Sigmoid colon (tissue), 7 donors: ENCODE data around the gene SLC25A1. TPM values are rescaled to one million over a fixed set of nuclear protein-coding genes. Genes with fewer than 3 reads are reported as not detected.
"Not testable (repeated sequence)": the region's sequence is repeated elsewhere in the genome, so short reads cannot be mapped to it uniquely, and the experiment has no call there.

ENCODE experiments used
- DNase-seq: peaks from one replicate; pipeline ENCODE4 v3.0.0-alpha.2; 2019
- H3K27ac ChIP-seq, 4 donors: fragments of 200-600 bp; sonication (generic); one replicate each; pipeline ENCODE4 v1.5.1; 2016 to 2019; ENCODE audit warnings: mild to moderate bottlenecking in 1 of 4
- H3K27me3 ChIP-seq, 3 donors: fragments of 200-600 bp; sonication (generic); one replicate each; pipeline ENCODE4 v1.5.1; 2019; ENCODE audit warnings: mild to moderate bottlenecking in 1 of 3
- H3K36me3 ChIP-seq, 4 donors: fragments of 200-600 bp; sonication (generic); one replicate each; pipeline ENCODE4 v1.5.1; 2016 to 2019
- H3K4me1 ChIP-seq, 4 donors: fragments of 200-600 bp; sonication (generic); one replicate each; pipeline ENCODE4 v1.5.1; 2017 to 2019
- H3K4me3 ChIP-seq, 4 donors: fragments of 200-600 bp; sonication (generic); one replicate each; pipeline ENCODE4 v1.5.1; 2017 to 2019; ENCODE audit warnings: mild to moderate bottlenecking in 2 of 4, moderate library complexity in 1 of 4
- H3K9me3 ChIP-seq, 4 donors: fragments of 200-600 bp in 3 of 4; sonication (generic) in 3 of 4; one replicate each; pipeline versions ENCODE4 v1.5.1 to v1.6.1; 2013 to 2019
- EP300 ChIP-seq, 4 donors: sonication (generic); formaldehyde crosslinking; IDR thresholded peaks; one replicate each; pipeline ENCODE4 v1.6.1; 2017; ENCODE audit warnings: antibody characterized with exemption in 4 of 4
- POLR2A ChIP-seq, 2 donors: fragments of 450-650 bp; IDR thresholded peaks; one replicate each; pipeline ENCODE4 v1.6.1; 2016; ENCODE audit warnings: antibody characterized with exemption in 2 of 2, mild to moderate bottlenecking in 2 of 2, moderate library complexity in 2 of 2
- POLR2AphosphoS5 ChIP-seq, 4 donors: sonication (generic); formaldehyde crosslinking; IDR thresholded peaks; one replicate each; pipeline ENCODE4 v1.6.1; 2017; ENCODE audit warnings: antibody characterized with exemption in 4 of 4
- WGBS, 2 donors: extraction: QIAGEN DNeasy Blood & Tissue Kit; methylation state at CpG; one replicate each; pipeline ENCODE4 v1.1.7; 2013; 5-methylcytosine and 5-hydroxymethylcytosine counted together
- intact Hi-C: fragments of 100-400 bp; cut with DNase I; formaldehyde crosslinking; loops from one replicate; pipeline ENCODE4 v1.15.1; 2023
- polyA plus RNA-seq, 3 donors: library from polyadenylated mRNA; stranded (reverse); fragments of 200-250 nt; gene quantifications; one replicate each; pipeline ENCODE4 v1.2.3, GENCODE V29; 2013
- total RNA-seq, 4 donors: library from RNA; depleted of rRNA; stranded (reverse); fragments of >200 nt; gene quantifications; one replicate each; pipeline ENCODE4 v1.1.0, GENCODE V29; 2016
- TF ChIP-seq, protein P1 (sequence below), 4 experiments: fragments of 450-650 bp in 3 of 4; fragments of 200-600 bp in 1 of 4; IDR thresholded peaks; one replicate each; pipeline ENCODE4 v1.5.1; 2016 to 2019; ENCODE audit warnings: antibody characterized with exemption in 4 of 4, mild to moderate bottlenecking in 3 of 4, moderate library complexity in 2 of 4
- donor health status: healthy with polysubstance abuse.
- donor health status: Bipolar disorder and iron deficiency.
- donor health status: healthy.

SLC25A1 gene
- total and polyA plus RNA-seq, 7 donors = 28.2 to 146 (median 45.3) TPM

DNA sequence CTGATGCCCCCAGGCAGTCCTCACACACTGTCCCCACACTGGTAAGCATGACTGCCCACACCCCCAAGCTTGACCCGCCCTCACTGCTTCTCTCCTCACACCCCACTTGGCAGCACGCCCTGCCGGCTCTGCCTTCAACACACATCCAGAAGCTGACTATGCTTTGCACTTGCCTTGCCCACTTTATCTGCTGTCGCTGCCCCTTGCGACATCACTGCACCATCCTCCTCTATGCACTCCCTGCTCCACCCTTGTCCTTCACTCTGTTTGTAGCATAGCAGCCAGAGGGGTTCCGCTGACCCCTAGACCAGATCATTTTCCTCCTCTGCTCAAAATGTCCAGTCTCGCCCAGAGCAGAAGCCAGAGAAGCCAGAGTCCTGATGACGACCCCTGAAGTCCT lies 25.3 kb upstream of the SLC25A1 start:
- Histone ChIP-seq H3K36me3 (peaks cover 0 to 5% (median 2%) of the 10 kb centered on the region in 4 donors), H3K4me1 (no peaks in the 10 kb centered on the region), H3K4me3 (no peak overlapping the region), H3K9me3 (no peaks in the 10 kb centered on the region), H3K27ac (no peak overlapping the region), H3K27me3 (no peaks in the 10 kb centered on the region)
- WGBS, 2 donors = 64 to 84% methylated on average over 8 of the region's 8 CpGs
- TF ChIP-seq EP300 (IDR thresholded peaks at IDR 0.05) = no peak
- TF ChIP-seq, protein P1, sequence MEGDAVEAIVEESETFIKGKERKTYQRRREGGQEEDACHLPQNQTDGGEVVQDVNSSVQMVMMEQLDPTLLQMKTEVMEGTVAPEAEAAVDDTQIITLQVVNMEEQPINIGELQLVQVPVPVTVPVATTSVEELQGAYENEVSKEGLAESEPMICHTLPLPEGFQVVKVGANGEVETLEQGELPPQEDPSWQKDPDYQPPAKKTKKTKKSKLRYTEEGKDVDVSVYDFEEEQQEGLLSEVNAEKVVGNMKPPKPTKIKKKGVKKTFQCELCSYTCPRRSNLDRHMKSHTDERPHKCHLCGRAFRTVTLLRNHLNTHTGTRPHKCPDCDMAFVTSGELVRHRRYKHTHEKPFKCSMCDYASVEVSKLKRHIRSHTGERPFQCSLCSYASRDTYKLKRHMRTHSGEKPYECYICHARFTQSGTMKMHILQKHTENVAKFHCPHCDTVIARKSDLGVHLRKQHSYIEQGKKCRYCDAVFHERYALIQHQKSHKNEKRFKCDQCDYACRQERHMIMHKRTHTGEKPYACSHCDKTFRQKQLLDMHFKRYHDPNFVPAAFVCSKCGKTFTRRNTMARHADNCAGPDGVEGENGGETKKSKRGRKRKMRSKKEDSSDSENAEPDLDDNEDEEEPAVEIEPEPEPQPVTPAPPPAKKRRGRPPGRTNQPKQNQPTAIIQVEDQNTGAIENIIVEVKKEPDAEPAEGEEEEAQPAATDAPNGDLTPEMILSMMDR (IDR thresholded peaks at IDR 0.05) = no peak
- no peak for TF ChIP-seq POLR2A (IDR thresholded peaks at IDR 0.05)
- TF ChIP-seq POLR2AphosphoS5 (IDR thresholded peaks at IDR 0.05) = no peak
- peak; percentile 48 for DNase-seq
- intact Hi-C loops = no loop called here

DNA sequence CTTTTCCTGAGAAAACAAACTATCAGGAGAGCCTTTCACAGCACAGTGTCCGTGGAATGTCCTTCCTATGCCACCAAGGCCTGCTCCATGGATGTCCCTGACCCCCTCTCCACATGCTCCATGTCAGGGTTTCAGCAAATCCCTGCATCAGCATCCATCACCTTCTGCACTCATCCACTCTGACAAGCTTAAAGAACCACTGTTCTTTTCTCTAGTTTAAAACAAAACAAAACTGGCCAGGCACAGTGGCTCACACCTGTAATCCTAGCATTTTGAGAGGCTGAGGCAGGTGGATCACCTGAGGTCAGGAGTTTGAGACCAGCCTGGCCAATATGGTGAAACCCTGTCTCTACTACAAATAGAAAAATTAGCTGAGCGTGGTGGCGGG lies 24.3 kb upstream of the SLC25A1 start:
- H3K4me3 ChIP-seq, H3K4me1 ChIP-seq, intact Hi-C loops, H3K36me3 ChIP-seq, H3K27me3 ChIP-seq, H3K9me3 ChIP-seq, H3K27ac ChIP-seq: not testable (repeated sequence)
- WGBS, 2 donors = 95 to 96% methylated on average over 3 of the region's 3 CpGs
- DNase-seq = peak; percentile 21

DNA sequence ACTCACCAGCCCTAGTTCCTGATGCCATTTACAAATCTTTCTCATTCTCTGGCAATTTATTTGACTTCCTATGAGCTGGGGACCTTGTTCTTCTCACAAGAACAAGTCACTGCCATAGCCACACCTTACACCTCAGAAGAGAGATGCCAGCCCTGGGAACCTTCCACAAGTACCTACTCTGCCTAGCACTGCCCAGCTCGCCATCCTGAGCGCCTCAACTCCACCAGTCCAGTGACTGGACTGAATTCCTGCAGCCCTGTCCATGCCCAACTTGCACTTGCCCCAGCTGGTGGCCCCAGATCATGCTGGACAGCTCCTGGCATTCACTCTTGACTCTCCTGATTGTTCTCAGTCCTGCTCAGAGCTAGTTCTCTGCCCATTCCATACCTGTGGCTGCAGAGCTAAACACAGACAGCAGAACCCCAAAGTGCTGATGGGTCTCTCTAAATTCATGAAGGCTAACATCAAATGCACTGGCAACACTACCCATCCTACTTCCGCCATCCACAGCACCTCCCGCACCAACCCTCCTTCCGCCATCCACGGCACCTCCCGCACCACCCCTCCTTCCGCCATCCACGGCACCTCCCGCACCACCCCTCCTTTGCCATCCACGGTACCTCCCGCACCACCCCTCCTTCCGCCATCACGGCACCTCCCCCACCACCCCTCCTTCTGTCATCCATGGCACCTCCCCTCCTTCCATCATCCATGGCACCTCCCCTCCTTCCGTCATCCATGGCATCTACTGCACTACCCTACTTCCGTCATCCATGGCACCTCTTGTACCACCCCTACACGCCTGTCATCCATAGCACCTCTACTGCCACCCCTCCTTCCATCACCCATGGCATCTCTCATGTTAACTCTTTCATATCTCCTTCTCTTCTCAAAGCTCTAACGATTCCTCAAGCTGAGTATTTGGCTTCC lies 23.6 kb upstream of the SLC25A1 start:
- Histone ChIP-seq H3K9me3 (no peaks in the 10 kb centered on the region), H3K27me3 (no peaks in the 10 kb centered on the region), H3K36me3 (no peaks in the 10 kb centered on the region), H3K4me3 (no peak overlapping the region), H3K27ac (no peak overlapping the region), H3K4me1 (no peaks in the 10 kb centered on the region)
- TF ChIP-seq, protein P1 (IDR thresholded peaks at IDR 0.05) = no peak
- TF ChIP-seq POLR2AphosphoS5 (IDR thresholded peaks at IDR 0.05) (no peak), POLR2A (IDR thresholded peaks at IDR 0.05) (no peak), EP300 (IDR thresholded peaks at IDR 0.05) (no peak)
- DNase-seq = peak; percentile 67
- 93% methylated on average over 18 of the region's 18 CpGs for WGBS, 2 donors
- intact Hi-C loops = no loop called here

DNA sequence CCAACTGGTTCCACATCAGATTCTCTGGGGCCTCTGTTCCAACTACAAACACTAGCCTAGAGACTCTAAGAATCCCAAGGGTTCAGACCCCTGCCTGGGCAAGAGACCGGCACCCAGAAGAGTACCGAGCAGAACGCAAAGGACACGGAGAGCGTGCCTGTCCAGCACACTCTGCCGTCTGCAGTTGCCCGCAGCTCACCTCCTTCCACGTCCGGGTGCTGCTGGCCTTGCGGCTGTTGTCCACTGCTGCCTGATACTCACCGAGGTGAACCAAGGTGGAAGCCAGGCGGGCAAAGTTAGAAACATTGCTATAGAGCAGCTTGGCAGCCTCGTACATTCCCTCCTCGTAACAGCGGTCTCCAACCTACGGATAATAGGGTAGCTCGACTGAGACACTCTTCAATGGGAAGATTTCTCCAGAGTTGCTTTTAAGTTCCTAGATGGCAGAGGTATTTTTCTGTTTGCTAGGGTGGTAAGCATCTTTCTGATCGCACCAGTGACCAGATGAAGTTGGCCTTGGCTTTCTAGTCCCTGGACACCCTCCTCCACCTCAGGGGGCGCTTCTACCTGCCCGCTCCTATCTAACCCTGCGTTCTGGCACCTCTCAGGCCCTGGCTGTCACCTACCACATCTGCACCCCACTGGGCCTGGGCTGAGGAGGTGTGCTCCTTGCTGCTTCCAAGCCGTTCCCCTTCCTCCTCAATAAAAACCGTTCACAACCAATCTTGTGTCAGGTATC lies 22.8 kb upstream of the SLC25A1 start:
- Histone ChIP-seq H3K4me3 (no peak overlapping the region), H3K9me3 (no peaks in the 10 kb centered on the region), H3K27me3 (no peaks in the 10 kb centered on the region), H3K4me1 (no peaks in the 10 kb centered on the region), H3K36me3 (no peaks in the 10 kb centered on the region), H3K27ac (no peak overlapping the region)
- TF ChIP-seq, protein P1 (IDR thresholded peaks at IDR 0.05) = no peak
- no peak for TF ChIP-seq POLR2AphosphoS5 (IDR thresholded peaks at IDR 0.05)
- no peak for TF ChIP-seq EP300 (IDR thresholded peaks at IDR 0.05)
- no peak for TF ChIP-seq POLR2A (IDR thresholded peaks at IDR 0.05)
- intact Hi-C loops = no loop called here
- 95% methylated on average over 23 of the region's 23 CpGs for WGBS, 2 donors
- DNase-seq = peak; percentile 33

DNA sequence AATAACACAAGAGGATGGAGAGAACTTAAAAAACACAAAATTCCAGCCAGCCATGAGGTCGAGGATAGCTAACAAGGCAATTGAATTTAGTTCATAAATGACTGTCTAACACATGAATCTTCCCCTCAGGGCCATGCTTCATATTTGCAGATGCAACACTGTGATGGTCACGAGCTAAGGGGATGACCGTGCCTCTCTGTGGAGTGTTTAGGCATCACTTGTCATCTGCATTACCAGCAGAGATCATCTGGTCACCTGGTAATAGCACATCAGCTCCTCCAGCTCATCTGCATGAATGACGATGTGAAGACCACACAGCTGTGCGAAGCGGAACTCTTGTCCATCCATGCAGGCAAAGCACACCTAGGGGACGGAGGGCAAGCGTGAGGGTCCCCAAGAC lies 20.9 kb upstream of the SLC25A1 start:
- intact Hi-C loops = no loop called here
- H3K27ac ChIP-seq = no peak overlapping the region
- WGBS, 2 donors = 91 to 92% methylated on average over 8 of the region's 8 CpGs
- H3K27me3 ChIP-seq = no peaks in the 10 kb centered on the region
- no peak for TF ChIP-seq POLR2A (IDR thresholded peaks at IDR 0.05)
- TF ChIP-seq POLR2AphosphoS5 (IDR thresholded peaks at IDR 0.05) = no peak
- TF ChIP-seq EP300 (IDR thresholded peaks at IDR 0.05) = no peak
- TF ChIP-seq, protein P1 (IDR thresholded peaks at IDR 0.05) = no peak
- H3K36me3 ChIP-seq = peaks cover 0 to 3% (median 0%) of the 10 kb centered on the region in 4 donors
- H3K4me1 ChIP-seq = no peaks in the 10 kb centered on the region
- peak; percentile 13 for DNase-seq
- no peak overlapping the region for H3K4me3 ChIP-seq
- H3K9me3 ChIP-seq = no peaks in the 10 kb centered on the region
